Kidney (tissue), 14 donors: ENCODE measurements around the gene USP25. TPM values are rescaled to one million over a fixed set of nuclear protein-coding genes. Genes with fewer than 3 reads are reported as not detected.
A peak's percentile ranks its signal among the peaks of the same experiment; 100 is the strongest.

Source experiments
- DNase-seq, 5 donors: peaks; one replicate each; pipeline ENCODE4 v3.0.0-alpha.2; 2013 to 2020
- FAIRE-seq: peaks from 2 replicates; lab custom pipeline; 2012; peaks lifted over from hg19 to GRCh38; lab: Jason Lieb, UNC
- H3K27ac ChIP-seq, 2 donors: one replicate each; pipeline ENCODE4 v1.7.0; 2013; ENCODE audit warnings: low read depth in 2 of 2, low read length in 2 of 2, inconsistent platforms in 1 of 2
- H3K27me3 ChIP-seq: one replicate; pipeline ENCODE4 v1.7.1; 2013; ENCODE audit warnings: low read length, inconsistent platforms; ENCODE audit not compliant: control insufficient read depth, insufficient read depth
- H3K36me3 ChIP-seq, 3 donors: one replicate each; pipeline versions ENCODE4 v1.7.0 to v1.7.1; 2013; ENCODE audit warnings: low read length in 3 of 3, control low read depth in 1 of 3, inconsistent platforms in 1 of 3; ENCODE audit not compliant: insufficient read depth in 3 of 3, control insufficient read depth in 2 of 3
- H3K4me1 ChIP-seq, 3 donors: one replicate each; pipeline versions ENCODE4 v1.7.0 to v1.7.1; 2013; ENCODE audit warnings: low read length in 3 of 3, inconsistent platforms in 1 of 3, low read depth in 1 of 3; ENCODE audit not compliant: control insufficient read depth in 2 of 3, insufficient read depth in 2 of 3
- H3K4me3 ChIP-seq, 3 donors: one replicate each; pipeline versions ENCODE4 v1.7.0 to v1.8.1; 2013; ENCODE audit warnings: low read length in 3 of 3, control low read depth in 1 of 3, inconsistent platforms in 1 of 3
- H3K9ac ChIP-seq, 3 donors: one replicate each; pipeline versions ENCODE4 v1.7.0 to v1.7.1; 2013; ENCODE audit warnings: low read length in 3 of 3, control low read depth in 1 of 3, inconsistent platforms in 1 of 3
- H3K9me3 ChIP-seq, 3 donors: one replicate each; pipeline versions ENCODE4 v1.7.0 to v1.7.1; 2013; ENCODE audit warnings: low read length in 3 of 3, control low read depth in 1 of 3, inconsistent platforms in 1 of 3; ENCODE audit not compliant: control insufficient read depth in 2 of 3, insufficient read depth in 1 of 3
- intact Hi-C: fragments of 100-400 bp; cut with DNase I; formaldehyde crosslinking; loops from one replicate; pipeline ENCODE4 v1.11.1; 2022
- polyA plus RNA-seq: library from polyadenylated mRNA; stranded (reverse); fragments of 350-450 nt; fragmentation: Illumina TruSeq; extraction: RNeasy Lipid Tissue Mini Kit (QIAGEN cat#74804); gene quantifications from one replicate; pipeline ENCODE4 v1.2.3, GENCODE V29; 2014; ENCODE audit warnings: low read depth, low replicate concordance; ENCODE audit not compliant: insufficient read depth
- total RNA-seq: library from RNA; stranded (reverse); fragmentation: NEBNext Ultra II Directional; extraction: Animal tissue kit (Norgen Biotek cat#: 25700); gene quantifications from one replicate; pipeline ENCODE4 v1.2.1, GENCODE V29; 2021
- TF ChIP-seq, protein P1 (sequence below): IDR thresholded peaks from 3 replicates; pipeline ENCODE4 v1.5.1; 2012; ENCODE audit warnings: mild to moderate bottlenecking, moderate library complexity, borderline replicate concordance; ENCODE audit not compliant: insufficient read depth; ENCODE audit errors: extremely low read depth
- donor health status: control.
- donor health status: control.
- donor health status: control.
- donor health status: control.
- donor health status: control.
- donor health status: DM: yes; HTN: yes; CAD: no.
- donor health status: Normal renal cell carcinoma (clear cell type).

USP25 gene
- total and polyA plus RNA-seq, 2 donors from 2014 or later = 14.0 to 51.6 TPM

GRCh38 chr21:15860541-15860940 is 130.8 kb downstream of the USP25 start:
- no peak for FAIRE-seq
- Histone ChIP-seq H3K36me3 (peaks cover 0 to 7% (median 3%) of the 10 kb centered on the region in 3 donors), H3K4me1 (no peaks in the 10 kb centered on the region), H3K4me3 (no peak overlapping the region), H3K27ac (no peak overlapping the region), H3K27me3 (no peaks in the 10 kb centered on the region), H3K9me3 (no peaks in the 10 kb centered on the region), H3K9ac (no peak overlapping the region)
- TF ChIP-seq, protein P1, sequence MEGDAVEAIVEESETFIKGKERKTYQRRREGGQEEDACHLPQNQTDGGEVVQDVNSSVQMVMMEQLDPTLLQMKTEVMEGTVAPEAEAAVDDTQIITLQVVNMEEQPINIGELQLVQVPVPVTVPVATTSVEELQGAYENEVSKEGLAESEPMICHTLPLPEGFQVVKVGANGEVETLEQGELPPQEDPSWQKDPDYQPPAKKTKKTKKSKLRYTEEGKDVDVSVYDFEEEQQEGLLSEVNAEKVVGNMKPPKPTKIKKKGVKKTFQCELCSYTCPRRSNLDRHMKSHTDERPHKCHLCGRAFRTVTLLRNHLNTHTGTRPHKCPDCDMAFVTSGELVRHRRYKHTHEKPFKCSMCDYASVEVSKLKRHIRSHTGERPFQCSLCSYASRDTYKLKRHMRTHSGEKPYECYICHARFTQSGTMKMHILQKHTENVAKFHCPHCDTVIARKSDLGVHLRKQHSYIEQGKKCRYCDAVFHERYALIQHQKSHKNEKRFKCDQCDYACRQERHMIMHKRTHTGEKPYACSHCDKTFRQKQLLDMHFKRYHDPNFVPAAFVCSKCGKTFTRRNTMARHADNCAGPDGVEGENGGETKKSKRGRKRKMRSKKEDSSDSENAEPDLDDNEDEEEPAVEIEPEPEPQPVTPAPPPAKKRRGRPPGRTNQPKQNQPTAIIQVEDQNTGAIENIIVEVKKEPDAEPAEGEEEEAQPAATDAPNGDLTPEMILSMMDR = no peak
- intact Hi-C loops = no loop called here
- no peak for DNase-seq

- intact Hi-C loops = no loop called here
- H3K36me3 ChIP-seq = peaks cover 0 to 6% (median 4%) of the 10 kb centered on the region in 3 donors
- no peak for FAIRE-seq
Measured at GRCh38 chr21:15868940-15869339, 139.2 kb downstream of the USP25 start.

GRCh38 chr21:15870819-15871218 is 141.0 kb downstream of the USP25 start:
- peak; percentile 84 for FAIRE-seq
- intact Hi-C loops = no loop called here
- H3K36me3 ChIP-seq = peaks cover 7 to 12% (median 11%) of the 10 kb centered on the region in 3 donors

More at GRCh38 chr21:15868940-15869339, 139.2 kb downstream of the USP25 start:
- Histone ChIP-seq H3K9ac (no peak overlapping the region), H3K4me3 (no peak overlapping the region), H3K4me1 (no peaks in the 10 kb centered on the region), H3K9me3 (no peaks in the 10 kb centered on the region), H3K27me3 (no peaks in the 10 kb centered on the region), H3K27ac (no peak overlapping the region)
- no peak for DNase-seq
- TF ChIP-seq, protein P1 = no peak

More at GRCh38 chr21:15870819-15871218, 141.0 kb downstream of the USP25 start:
- Histone ChIP-seq H3K9ac (no peak overlapping the region), H3K4me1 (no peaks in the 10 kb centered on the region), H3K27ac (no peak overlapping the region), H3K27me3 (no peaks in the 10 kb centered on the region), H3K9me3 (no peaks in the 10 kb centered on the region), H3K4me3 (no peak overlapping the region)
- TF ChIP-seq, protein P1 = no peak
- DNase-seq = no peak
